ENCODE results near the gene AGRP.
A peak's percentile ranks its signal among the peaks of the same experiment; 100 is the strongest.

The AGRP gene

DNA sequence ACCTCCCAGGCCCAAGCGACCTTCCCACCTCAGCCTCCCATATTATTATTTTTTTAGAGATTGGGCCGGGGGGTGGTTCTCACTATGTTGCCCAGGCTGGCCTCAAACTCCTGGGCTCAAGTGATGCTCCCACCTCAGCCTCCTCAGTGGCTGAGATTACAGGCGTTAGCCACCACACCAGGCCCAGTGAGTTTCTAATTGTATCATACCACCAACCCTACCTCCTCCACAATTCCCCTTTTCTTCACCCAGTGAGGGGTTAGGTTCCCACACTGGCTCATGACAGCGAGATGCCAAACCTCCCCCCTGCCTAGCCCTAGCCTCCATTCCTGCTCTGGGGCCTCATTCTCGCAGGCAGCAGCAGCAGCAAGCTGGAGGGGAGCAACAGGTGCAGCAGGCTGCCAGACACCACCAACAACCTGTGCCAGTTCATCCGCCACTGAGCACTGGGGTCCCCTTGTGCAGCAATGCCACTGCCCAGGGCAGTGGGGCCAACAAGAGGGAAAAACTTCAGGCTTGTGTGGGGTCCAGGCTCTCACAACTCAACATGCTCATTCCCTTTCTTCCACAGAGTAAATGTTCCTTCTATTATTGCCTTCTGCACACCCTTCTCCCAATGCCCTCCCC is 11.5 kb downstream of the AGRP start:
- no peak for DNase-seq
- intact Hi-C loops (cut with DNase I): no loop called here

DNA sequence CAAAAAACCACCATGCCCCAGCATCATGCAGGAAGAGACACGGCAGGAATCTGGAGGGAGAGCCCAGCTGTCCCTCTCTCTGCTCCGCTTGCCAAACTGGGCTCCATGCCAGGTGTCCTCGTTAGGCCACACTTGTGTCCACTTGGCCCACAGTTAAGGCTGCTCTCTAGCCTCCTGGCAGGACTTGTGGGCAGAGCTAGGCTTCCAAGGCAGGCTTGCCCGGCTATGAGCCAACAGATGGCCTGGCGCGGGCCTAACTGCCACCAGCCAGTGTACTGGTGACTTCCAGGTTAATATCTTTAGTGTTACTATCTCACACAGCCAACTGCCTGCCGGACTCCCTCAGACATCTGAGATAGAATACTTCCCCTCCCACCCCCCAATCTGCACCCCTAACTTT is 13.0 kb downstream of the AGRP start:
- peak; percentile 71 to 98 (median 94) for DNase-seq

DNA sequence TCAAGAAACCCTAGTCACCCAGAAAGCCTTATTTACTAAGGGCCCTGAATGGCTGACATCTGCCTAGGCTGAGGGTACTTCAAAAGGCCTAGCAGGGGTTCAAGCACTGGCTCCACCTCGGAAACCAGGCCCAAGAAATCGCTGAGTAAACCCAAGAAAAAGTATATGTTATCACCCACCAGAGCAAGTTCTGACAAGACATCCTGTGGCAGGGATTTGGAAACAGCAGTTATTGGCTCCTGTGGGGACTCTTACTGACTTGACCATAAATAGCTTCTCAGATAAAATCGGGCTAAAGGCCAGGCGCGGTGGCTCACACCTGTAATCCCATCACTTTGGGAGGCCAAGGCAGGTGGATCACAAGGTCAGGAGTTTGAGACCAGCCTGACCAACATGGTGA is 14.6 kb downstream of the AGRP start:
- DNase-seq: no peak
- intact Hi-C loops (cut with DNase I): no loop called here

More for the DNA sequence above, 13.0 kb downstream of the AGRP start:
- intact Hi-C loops (cut with DNase I): no loop called here

DNA sequence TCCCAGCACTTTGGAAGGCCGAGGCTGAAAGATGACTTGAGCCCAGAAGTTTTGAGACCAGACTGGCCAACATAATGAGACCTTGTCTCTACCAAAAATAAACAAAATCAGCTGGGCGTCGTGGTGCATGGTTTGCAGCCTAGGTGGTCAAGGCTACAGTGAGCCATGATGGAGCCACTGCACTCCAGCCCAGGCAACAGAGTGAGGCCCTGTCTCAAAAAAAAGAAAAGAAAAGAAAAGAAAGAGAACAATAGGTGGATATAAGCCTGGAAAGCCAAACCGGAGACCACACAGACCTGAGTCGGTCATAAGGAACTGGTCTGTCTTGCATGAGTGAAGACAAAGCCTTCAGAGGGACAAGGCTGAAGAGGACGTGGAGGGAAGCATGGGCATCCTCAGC is 16.8 kb downstream of the AGRP start:
- no peak for DNase-seq
- intact Hi-C loops (cut with DNase I): no loop called here

DNA sequence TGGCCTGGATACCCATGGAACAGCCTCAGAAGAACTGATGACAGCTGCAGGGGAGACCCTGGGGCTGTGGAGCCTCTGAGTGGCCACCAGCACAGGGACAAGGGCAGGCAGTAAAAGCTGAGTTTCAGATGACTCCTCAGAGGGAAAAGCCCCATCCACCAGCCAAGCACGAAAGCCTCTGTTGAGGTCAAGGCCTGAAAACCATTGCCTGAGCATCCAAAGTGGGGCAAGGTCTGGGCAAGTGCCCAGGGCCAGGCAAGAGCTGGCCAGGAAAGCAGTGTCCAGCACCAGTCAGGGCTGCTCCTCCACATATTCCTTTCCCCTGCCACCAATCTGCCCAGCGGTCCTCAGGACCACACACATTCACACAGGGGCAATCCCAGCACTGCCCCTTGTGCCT is 18.8 kb downstream of the AGRP start:
- intact Hi-C loops (cut with DNase I): loop anchor here (5.0 kb wide), 1 partner anchor 37 kb away; no protein-coding TSS in a partner anchor
- DNase-seq: peak in 17 of 42 donors; percentile 38 to 71 (median 55)

DNA sequence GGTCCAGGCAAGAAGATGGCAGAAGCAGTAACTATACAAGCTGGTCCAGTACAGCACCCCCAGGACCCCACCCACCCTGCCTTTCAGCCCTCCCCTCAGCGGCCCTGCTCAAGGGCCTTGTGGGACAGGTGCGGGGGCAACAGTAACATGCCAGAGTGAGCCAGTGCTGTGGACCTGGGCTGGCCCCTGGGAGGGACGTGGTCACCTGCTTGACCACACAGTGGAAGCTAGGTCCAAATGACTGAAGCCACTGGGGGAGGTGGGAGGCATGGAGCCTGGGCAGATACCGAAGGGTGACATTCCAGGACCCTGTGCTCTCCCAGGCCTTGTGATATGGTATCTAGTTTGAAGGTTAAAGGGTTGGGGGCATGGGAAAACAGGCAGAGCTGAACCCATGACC is 19.7 kb downstream of the AGRP start:
- no peak for DNase-seq
- intact Hi-C loops (cut with DNase I): loop anchor here (5.0 kb wide), 1 partner anchor 36 kb away; no protein-coding TSS in a partner anchor

DNA sequence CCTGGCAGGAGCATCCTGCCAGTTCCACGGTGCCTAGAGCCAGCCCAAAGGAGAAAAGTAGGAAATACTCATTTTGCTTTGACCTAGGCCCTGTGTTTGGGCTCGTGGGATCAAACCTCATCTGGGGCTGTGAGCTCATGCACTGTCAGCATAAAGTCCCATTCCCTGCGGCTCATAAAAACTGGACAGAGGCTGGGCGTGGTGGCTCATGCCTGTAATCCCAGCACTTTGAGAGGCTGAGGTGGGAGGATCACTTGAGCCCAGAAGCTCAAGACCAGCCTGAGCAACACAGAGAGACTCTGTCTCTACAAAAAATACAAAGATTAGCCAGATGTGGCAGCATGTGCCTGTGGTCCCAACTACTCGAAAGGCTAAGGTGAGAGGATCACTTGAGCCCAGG is 20.3 kb downstream of the AGRP start:
- no peak for DNase-seq
- intact Hi-C loops (cut with DNase I): loop anchor here (5.0 kb wide), 1 partner anchor 36 kb away; no protein-coding TSS in a partner anchor

DNA sequence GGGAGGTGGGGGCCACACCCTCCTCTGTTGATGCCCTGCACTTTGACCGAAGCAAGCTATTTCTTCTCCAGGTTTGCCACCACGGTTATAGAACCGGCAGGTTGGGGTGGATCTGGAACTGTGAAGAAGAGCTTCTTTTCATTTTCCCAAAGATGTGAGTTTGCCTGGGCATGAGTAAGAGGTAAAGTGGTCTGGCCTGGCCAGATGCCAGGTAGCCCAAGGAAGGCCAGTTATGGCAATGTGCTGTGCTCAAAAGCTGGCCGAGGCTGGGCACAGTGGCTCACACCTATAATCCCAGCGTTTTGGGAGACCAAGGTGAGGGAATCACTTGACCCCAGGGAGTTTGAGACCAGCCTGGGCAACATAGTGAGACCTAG is 21.1 kb downstream of the AGRP start:
- intact Hi-C loops (cut with DNase I): loop anchor here (5.0 kb wide), 1 partner anchor 35 kb away; no protein-coding TSS in a partner anchor
- DNase-seq: no peak

DNA sequence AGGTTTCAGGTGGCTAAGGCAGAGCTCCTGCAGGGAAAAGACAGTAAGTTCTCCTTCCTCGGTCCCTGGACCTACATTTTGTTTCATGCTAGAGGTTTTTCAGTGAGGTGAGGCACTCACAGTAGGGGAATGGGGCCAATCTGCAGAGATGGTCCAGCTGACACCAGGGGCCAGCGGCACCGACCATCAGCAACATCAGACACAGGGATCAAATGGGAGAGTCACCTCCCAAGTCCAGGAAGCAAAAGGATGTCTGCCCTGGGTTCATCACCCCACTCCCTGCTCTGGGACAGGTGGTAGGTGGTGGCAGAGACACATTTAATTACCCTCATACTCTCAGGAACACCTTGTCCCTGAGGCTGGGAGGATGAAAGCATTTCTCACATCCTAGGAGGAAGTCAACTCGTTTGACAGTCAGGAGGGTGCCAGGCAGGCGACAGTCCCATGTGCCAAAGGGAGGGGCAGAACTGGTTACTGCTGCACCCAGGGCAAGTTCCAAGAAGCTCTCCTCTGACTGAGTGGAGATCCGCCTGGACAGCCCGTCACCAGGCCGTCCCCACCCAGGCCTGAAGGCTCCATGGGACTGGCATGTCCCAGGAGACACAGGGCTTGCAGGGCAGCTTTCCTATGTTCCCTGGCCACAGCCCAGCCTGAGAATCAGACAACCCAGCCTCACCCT is 21.6 kb downstream of the AGRP start:
- intact Hi-C loops (cut with DNase I): loop anchor here (5.0 kb wide), 1 partner anchor 34 kb away; no protein-coding TSS in a partner anchor
- DNase-seq: peak in 38 of 42 donors; percentile 28 to 84 (median 66)

DNA sequence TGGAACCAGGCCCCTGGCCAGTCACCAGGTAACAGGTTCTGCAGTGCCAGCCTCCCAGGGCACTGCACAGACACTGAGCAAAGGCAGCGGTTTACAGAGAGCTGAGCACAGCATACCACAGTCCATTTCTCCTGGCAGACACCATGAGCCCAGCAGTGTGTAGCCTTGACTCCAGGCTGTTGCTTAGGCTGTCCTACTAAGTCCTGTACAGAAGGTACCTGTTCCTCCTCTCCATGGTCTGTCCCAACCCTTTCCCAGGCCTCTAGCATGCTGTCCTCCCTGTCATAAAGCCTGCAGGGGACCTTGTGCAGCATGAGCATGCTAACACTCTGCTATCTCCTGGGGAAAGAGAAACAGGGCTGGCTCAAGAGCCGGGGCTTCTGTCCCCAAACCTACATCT is 22.4 kb downstream of the AGRP start:
- no peak for DNase-seq

DNA sequence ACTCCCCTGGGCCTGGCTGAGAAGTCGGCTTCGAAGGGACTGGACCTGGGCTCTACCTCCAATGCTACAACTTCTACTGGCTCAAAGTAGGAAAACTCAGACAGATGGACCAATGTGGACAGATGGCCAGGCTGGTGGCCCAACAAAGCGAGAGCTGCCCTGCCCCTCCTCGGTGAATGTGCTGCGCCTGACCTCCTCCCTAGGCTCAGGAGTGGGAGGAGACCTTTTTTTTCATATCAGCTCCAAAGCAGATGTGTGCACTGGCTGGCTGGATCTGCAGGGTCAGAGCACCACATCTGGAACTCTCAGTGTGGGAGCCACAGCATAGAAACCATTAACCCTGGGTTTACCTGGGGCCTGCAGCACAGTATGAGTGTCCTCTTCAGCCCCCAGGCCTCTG is 23.2 kb downstream of the AGRP start:
- intact Hi-C loops (cut with DNase I): loop anchor here (5.0 kb wide), 1 partner anchor 33 kb away; no protein-coding TSS in a partner anchor
- no peak for DNase-seq

More for the DNA sequence above, 22.4 kb downstream of the AGRP start:
- intact Hi-C loops (cut with DNase I): loop anchor here (5.0 kb wide), 1 partner anchor 34 kb away; no protein-coding TSS in a partner anchor

DNA sequence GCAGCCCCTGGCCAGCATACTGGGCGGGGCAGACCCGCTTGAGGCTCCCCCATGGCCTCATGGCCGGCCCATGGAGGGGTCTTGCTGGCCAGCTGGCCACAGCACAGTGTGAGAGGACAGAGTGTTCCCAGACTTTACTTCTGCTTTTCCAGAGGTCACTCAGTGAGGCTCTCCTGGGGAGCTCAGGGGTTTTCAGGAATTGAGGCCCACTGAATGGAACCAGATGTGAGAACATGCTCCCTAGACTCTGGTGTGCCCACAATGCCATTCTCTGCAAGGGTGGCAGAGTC is 23.5 kb downstream of the AGRP start:
- intact Hi-C loops (cut with DNase I): loop anchor here (5.0 kb wide), 1 partner anchor 33 kb away; no protein-coding TSS in a partner anchor
- no peak for DNase-seq

DNA sequence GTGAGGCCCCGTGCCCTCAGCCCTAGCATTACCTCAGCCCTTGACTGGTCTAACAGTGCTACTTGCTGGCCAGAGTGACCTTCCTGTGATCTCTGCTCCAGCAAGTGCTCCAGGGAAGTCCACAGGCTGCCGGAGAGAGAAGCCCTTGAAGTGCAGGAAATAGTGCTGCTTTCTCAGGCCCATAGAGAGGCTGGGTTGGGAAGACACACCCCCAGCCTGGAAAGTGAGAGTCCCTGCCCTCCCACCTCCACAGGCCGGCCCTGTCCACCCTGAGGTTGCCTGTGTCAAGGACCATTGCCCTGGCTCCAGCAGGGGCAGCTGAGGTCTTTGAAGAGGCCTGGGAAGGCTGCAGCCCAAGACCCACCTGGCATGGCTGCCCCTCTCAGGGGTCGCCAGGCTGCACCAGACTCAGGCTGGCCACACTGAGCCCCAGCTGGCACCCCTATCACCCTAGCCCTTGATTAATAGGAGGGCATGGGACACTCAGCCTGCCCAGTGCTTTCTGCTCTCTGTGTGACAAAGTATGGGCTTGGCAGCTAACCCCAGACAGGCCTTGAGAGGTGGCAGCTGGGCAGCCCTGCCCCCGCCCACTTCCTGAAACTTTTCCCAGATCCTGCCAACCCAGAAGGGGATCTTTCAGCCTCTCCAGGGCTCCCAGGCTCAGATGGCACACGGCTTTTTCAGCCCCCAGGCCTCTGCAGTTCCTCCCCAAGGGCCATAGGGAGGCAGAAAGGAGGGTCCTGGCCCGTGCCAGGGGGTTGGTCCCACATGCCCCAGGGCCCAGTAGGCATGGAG is 24.1 kb downstream of the AGRP start:
- DNase-seq: peak in 15 of 42 donors; percentile 27 to 71 (median 50)
- intact Hi-C loops (cut with DNase I): no loop called here

DNA sequence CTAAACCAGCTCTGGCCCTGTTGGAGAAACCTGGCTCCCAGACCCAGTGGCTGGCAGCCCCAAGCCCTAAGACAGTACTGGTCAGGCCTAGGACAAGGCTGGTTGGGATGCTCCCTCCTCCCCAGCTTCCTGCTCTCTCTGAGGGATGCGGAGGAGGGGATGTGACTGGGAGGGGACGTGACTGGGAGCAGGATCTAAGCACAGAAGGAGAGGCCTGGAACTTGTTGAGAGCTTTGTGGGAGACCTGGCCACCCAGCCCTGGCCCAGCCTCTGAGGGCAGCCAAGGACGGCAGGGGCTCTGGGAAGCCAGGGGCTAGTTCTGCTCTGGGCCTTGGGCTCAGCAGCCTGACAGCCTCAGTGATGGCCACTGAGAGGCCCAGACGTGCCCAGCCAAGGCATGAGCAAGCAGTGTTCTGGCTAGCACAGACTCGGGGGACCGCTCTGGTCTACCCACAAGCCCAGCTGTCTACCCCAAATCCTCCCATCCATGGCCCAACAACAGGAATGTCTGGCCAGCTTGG is 25.2 kb downstream of the AGRP start:
- peak in 11 of 42 donors; percentile 22 to 70 (median 45) for DNase-seq
- intact Hi-C loops (cut with DNase I): no loop called here

DNA sequence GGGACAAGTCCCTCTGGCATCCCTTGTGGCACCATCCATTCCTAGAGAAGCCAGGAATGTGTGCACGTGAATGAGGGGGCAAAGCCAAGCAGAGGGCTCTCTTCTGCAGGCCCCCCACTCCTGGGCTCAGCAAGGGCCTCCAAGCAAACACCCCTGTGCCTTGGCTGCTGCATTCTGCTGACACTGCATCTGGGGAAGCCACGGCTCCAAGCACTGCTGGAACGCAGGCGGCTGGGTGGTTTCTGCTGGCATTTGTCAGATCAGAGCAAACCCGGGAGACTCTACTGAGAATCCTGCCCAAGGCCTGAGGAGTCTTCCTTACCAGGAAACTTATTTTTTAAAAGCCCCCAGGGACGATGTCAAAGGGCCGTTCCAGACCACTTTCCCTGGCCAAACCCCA is 25.7 kb downstream of the AGRP start:
- intact Hi-C loops (cut with DNase I): no loop called here
- DNase-seq: peak in 6 of 42 donors; percentile 25 to 57 (median 41)

DNA sequence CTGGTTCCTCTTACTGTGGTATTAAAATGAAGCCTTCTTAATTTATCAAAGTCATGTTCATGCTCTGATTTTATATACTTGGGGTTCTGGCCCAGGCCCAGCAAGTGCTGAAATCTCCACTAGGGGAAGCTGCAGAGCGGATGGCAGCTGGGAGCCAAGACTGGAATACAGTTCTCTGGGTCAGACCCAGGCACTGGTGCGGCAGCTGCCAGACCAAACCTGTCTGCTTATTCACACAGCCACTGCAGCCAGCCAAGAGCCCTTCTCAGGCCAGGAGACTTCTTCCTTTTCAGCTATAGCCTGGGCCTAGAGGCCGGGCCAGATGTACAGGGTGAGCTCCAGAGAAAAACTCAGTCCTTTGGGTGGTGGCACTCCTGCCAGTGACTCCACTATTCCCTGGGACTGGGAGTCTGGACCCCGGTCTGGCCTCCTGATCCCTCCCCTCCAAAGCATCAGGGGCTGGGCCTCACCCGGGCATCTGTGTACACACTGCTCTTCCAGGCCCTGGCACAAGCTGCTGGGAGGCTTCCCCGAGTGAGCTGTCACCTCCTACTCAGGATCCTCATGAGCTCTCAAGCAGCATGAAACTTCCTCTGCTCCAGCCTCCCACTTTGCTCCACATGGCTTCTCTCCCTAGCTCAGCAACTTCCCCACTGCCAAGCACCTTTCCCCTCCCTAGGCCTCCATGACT is 26.8 kb downstream of the AGRP start:
- peak; percentile 41 to 92 (median 70) for DNase-seq
- intact Hi-C loops (cut with DNase I): no loop called here

DNA sequence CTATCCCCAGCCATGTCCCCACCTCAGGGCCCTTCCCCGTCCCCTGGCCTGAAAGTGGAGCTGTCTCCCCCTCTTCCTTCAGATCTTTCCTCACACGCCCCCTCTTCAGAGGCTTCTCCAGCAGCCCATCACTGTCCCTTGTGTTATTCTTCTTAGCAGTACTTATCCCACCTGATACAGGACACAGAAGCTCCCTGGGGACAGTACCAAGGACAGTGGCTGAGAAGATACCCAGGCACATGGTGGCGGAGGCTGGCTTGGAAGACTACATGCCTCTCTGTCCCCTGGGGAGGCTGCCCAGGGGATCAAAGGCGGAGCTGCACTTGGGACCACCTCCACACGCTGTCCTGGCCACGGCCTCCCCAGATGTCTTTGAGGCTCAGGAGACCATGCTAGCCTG is 28.5 kb downstream of the AGRP start:
- no peak for DNase-seq
- intact Hi-C loops (cut with DNase I): no loop called here

DNA sequence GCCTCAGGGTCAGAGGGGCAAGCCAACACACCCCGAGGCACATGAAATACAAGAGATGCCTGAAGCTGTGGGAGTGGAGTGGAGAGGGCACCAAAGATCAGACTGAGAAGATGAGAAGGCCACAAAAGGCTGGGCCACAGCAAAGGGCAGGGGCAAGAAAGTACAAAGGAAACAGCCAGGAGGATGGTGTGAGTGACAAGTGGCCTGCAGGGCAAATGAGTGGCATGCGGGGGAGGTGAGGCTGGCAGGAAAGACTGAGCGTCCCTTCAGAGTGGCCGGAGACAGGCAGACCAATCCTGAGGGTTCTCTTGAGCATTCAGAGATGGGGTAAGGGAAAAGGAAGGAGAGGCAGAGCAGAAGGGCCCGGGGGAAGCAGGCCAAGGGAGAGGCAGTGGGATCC is 29.2 kb downstream of the AGRP start:
- no peak for DNase-seq
- intact Hi-C loops (cut with DNase I): no loop called here
